HEK293T (cell line): ENCODE results near the gene NUAK1.

ENCODE experiments used
- ARNT ChIP-seq: fragments of 450-650 bp; IDR thresholded peaks from 2 replicates; pipeline ENCODE4 v1.6.1; 2017; ENCODE audit warnings: mild to moderate bottlenecking
- BHLHE40 ChIP-seq: fragments of 450-650 bp; IDR thresholded peaks from 2 replicates; pipeline ENCODE4 v1.6.1; 2016; ENCODE audit warnings: mild to moderate bottlenecking, moderate library complexity, borderline replicate concordance
- ELF4 ChIP-seq: fragments of 450-650 bp; IDR thresholded peaks from 2 replicates; pipeline ENCODE4 v1.6.1; 2017; ENCODE audit warnings: antibody characterized with exemption
- FOXK2 ChIP-seq: fragments of 450-650 bp; IDR thresholded peaks from 2 replicates; pipeline ENCODE4 v1.6.1; 2016; ENCODE audit warnings: mild to moderate bottlenecking
- FOXM1 ChIP-seq: fragments of 450-650 bp; IDR thresholded peaks from 2 replicates; pipeline ENCODE4 v1.6.1; 2017; ENCODE audit warnings: mild to moderate bottlenecking, borderline replicate concordance
- HDGF ChIP-seq: fragments of 450-650 bp; IDR thresholded peaks from 2 replicates; pipeline ENCODE4 v1.6.1; 2017; ENCODE audit warnings: antibody characterized with exemption, borderline replicate concordance
- L3MBTL2 ChIP-seq: fragments of 450-650 bp; conservative IDR thresholded peaks from 2 replicates; pipeline ENCODE4 v1.6.1; 2016; ENCODE audit warnings: mild to moderate bottlenecking
- LEF1 ChIP-seq: fragments of 450-650 bp; IDR thresholded peaks from 2 replicates; pipeline ENCODE4 v1.6.1; 2017; ENCODE audit warnings: mild to moderate bottlenecking, borderline replicate concordance
- NFRKB ChIP-seq: fragments of 450-650 bp; IDR thresholded peaks from 2 replicates; pipeline ENCODE4 v1.6.1; 2016; ENCODE audit warnings: mild to moderate bottlenecking, moderate library complexity
- SP1 ChIP-seq: fragments of 450-650 bp; IDR thresholded peaks from 2 replicates; pipeline ENCODE4 v1.6.1; 2017
- SUZ12 ChIP-seq: fragments of 450-650 bp; IDR thresholded peaks from 2 replicates; pipeline ENCODE4 v1.6.1; 2016; ENCODE audit warnings: mild to moderate bottlenecking
- ZNF384 ChIP-seq: fragments of 450-650 bp; IDR thresholded peaks from 2 replicates; pipeline ENCODE4 v1.6.1; 2016
- TF ChIP-seq, protein P1 (sequence below): fragments of 450-650 bp; IDR thresholded peaks from 2 replicates; pipeline ENCODE4 v1.6.1; 2016

DNA sequence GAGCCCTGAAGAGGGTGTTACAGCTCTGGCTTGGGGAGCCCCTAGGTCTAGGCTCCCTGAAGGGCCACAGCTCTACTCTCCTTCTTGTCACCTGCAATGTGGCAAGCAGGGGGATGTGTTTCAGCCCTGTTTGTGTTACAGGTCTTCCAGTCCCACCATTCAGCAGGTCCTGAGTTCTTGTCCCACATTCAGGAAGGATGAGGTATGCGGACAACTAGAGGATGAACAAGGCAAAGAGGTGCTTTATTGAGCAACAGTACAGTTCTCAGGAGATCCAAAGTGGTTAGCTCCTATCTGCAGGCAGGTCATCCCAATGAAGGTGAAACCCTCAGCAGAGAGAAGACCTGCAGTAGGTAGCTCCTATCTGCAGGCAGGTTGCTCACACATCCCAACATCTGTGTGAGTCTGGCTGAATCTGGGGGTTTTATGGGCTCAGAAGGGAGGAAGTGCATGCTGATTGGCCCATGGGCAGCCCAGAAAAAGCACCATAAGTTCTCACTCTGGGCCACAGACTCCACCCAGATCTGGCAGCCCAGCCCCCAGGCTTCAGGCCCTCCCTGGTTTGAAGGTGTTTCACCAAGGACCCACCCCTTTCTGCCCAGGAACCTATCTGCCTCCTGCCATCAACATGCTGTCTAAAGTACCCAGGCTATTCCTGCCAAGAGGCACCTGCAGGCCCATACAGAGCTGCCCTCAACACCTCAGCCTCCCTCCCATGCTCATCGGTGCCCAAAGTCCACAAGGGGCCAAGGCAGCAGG, 98.9 kb downstream of the NUAK1 start:
- no peak for TF ChIP-seq HDGF
- TF ChIP-seq, protein P1, sequence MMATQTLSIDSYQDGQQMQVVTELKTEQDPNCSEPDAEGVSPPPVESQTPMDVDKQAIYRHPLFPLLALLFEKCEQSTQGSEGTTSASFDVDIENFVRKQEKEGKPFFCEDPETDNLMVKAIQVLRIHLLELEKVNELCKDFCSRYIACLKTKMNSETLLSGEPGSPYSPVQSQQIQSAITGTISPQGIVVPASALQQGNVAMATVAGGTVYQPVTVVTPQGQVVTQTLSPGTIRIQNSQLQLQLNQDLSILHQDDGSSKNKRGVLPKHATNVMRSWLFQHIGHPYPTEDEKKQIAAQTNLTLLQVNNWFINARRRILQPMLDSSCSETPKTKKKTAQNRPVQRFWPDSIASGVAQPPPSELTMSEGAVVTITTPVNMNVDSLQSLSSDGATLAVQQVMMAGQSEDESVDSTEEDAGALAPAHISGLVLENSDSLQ: no peak
- TF ChIP-seq FOXK2: no peak
- TF ChIP-seq NFRKB: no peak
- no peak for TF ChIP-seq ELF4
- no peak for TF ChIP-seq BHLHE40
- TF ChIP-seq ARNT: no peak
- no peak for TF ChIP-seq SP1
- no peak for TF ChIP-seq SUZ12
- TF ChIP-seq FOXM1: no peak
- no peak for TF ChIP-seq ZNF384
- no peak for TF ChIP-seq LEF1
- TF ChIP-seq L3MBTL2: no peak
